Mucosa of stomach (tissue), 1 donor: Measurements from ENCODE around the gene PLG.
"Not testable (repeated sequence)": the region's sequence is repeated elsewhere in the genome, so short reads cannot be mapped to it uniquely, and the experiment has no call there.

Experiments used
- H3K27me3 ChIP-seq: one replicate; pipeline ENCODE4 v1.7.0; 2013; ENCODE audit warnings: mild to moderate bottlenecking, low read length; ENCODE audit not compliant: control insufficient read depth, insufficient read depth
- H3K36me3 ChIP-seq: one replicate; pipeline ENCODE4 v1.7.0; 2013; ENCODE audit warnings: low read length; ENCODE audit not compliant: control insufficient read depth, insufficient read depth
- H3K4me1 ChIP-seq: one replicate; pipeline ENCODE4 v1.7.0; 2013; ENCODE audit warnings: mild to moderate bottlenecking, low read length; ENCODE audit not compliant: control insufficient read depth, insufficient read depth
- H3K4me3 ChIP-seq: one replicate; pipeline ENCODE4 v1.7.0; 2013; ENCODE audit warnings: low read length
- H3K9ac ChIP-seq: one replicate; pipeline ENCODE4 v1.7.0; 2013; ENCODE audit warnings: mild to moderate bottlenecking, low read length, moderate library complexity
- H3K9me3 ChIP-seq: one replicate; pipeline ENCODE4 v1.7.0; 2013; ENCODE audit warnings: mild to moderate bottlenecking, low read length, moderate library complexity; ENCODE audit not compliant: control insufficient read depth
- donor health status: Pancreatic carcinoma.

The PLG gene

DNA sequence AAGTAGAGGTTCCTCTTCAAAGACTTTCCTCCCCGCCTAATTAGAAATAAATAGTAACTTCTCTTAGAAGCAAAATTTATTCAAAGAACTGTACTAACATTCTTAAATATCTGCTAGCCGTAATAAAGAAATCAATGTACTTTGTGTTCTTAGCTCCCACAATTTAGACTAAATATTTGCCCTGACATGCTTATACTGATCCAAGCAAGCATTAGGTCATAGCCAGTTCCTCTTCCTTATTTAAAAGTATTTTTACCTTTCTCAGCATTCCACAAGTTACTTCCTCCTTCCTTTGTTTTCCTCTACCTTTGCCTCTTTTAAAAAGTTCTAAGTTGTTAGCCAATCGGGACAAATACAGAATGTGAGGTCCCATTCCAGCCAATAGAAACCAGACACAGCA lies 86.1 kb downstream of the PLG start:
- not testable (repeated sequence) for H3K4me1 ChIP-seq, H3K36me3 ChIP-seq, H3K4me3 ChIP-seq, H3K9ac ChIP-seq, H3K27me3 ChIP-seq, H3K9me3 ChIP-seq

DNA sequence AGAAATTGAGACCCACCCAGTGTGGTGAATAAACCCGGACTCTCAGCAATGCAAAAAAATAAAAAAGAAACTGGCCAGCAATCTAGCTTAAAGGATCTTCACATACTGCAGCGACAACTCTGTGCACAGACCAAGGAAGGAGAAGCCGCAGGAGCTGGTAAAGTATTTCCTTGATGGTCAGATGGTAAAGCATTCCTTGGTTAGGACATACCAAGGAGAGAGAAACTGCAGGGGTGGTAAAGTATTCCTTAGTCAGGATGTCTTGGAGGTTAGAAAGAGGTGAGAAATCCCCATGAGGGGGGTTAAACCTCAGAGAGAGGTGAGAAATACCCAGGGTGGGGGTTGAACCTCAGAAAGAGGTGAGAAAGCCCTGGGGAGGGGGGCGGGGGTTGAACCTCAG lies 86.8 kb downstream of the PLG start:
- Histone ChIP-seq H3K27me3 (no peaks in the 10 kb centered on the region), H3K36me3 (no peaks in the 10 kb centered on the region), H3K4me1 (no peaks in the 10 kb centered on the region), H3K9me3 (no peaks in the 10 kb centered on the region), H3K4me3 (no peak overlapping the region), H3K9ac (no peak overlapping the region)

DNA sequence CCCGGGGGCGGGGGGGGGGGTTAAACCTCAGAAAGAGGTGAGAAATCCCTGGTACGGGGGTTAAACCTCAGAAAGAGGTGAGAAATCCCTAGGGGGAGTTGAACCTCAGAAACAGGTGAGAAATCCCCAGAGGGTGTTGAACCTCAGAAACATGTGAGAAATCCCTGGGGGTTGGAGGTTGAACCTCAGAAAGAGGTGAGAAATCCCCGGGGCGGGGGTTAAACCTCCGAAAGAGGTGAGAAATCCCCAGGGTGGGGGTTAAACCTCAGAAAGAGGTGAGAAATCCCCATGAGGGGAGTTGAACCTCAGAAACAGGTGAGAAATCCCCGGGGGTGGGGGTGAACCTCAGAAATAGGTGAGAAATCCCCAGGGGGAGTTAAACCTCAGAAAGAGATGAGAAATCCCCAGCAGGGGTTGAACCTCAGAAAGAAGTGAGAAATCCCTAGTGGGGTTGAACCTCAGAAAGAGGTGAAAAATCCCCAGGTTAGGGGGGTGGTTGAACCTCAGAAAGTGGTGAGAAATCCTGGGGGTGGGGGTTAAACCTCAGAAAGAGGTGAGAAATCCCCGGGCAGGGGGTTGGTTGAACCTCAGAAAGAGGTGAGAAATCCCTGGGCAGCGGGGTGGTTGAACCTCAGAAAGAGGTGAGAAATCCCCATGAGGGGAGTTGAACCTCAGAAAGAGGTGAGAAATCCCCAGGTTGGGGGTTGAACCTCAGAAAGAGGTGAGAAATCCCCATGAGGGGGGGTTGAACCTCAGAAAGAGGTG lies 87.4 kb downstream of the PLG start:
- H3K4me3 ChIP-seq: no peak overlapping the region
- no peaks in the 10 kb centered on the region for H3K4me1 ChIP-seq
- no peaks in the 10 kb centered on the region for H3K27me3 ChIP-seq
- no peaks in the 10 kb centered on the region for H3K9me3 ChIP-seq
- no peak overlapping the region for H3K9ac ChIP-seq
- H3K36me3 ChIP-seq: no peaks in the 10 kb centered on the region

DNA sequence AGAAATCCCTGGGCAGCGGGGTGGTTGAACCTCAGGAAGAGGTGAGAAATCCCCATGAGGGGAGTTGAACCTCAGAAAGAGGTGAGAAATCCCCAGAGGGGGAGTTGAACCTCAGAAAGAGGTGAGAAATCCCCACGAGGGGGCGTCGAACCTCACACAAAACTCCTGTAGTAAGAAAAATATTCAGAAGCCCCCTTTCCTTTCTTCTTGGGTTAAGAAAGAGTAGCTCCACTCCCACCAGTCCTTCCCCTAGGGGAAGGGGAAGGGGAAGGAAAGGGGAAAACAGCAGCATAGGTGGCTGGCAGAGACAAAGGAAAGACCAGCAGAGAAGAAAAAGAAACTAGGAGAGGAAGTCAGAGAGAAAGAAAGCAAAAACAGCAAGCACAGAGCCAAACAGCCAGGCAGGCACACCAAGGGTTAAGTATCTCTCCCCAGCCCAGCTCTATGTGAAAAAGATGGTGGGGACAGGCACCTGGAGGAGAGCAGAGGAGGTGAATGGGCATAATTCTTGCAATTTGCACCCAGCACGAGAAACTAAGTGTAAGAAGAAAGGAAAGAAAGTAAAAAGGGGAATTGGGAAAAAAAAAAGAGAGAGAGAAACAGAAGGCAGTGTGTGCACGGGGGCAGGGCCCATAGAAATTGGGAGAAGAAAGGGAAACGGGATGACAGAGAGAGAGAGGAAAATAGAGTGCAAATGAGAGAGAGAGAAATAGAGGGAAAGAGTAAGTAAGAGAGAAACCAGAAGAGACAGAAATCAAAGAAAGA lies 88.2 kb downstream of the PLG start:
- H3K4me3 ChIP-seq: no peak overlapping the region
- H3K27me3 ChIP-seq: no peaks in the 10 kb centered on the region
- no peak overlapping the region for H3K9ac ChIP-seq
- no peaks in the 10 kb centered on the region for H3K9me3 ChIP-seq
- no peaks in the 10 kb centered on the region for H3K4me1 ChIP-seq
- no peaks in the 10 kb centered on the region for H3K36me3 ChIP-seq

DNA sequence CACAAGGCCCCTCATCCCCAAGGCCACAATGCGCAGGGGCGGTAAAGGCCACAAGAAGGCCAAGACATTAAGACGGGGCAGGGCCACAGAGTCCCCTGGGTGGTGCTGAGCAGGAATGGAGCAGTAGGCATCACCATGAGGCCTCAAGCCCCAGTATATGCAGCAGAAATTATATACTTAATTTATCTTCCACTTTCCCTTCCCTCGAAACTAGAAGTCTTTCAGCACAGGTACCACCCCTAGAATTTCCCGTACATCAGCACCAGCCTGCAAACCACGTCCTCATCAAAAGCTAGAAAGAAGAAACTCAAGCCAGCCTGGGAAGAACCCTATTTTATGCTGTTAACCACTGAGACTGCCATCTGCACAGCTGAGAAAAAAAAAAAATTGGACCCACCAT lies 89.4 kb downstream of the PLG start:
- no peaks in the 10 kb centered on the region for H3K27me3 ChIP-seq
- no peaks in the 10 kb centered on the region for H3K9me3 ChIP-seq
- H3K36me3 ChIP-seq: no peaks in the 10 kb centered on the region
- H3K9ac ChIP-seq: no peak overlapping the region
- H3K4me1 ChIP-seq: no peaks in the 10 kb centered on the region
- no peak overlapping the region for H3K4me3 ChIP-seq

DNA sequence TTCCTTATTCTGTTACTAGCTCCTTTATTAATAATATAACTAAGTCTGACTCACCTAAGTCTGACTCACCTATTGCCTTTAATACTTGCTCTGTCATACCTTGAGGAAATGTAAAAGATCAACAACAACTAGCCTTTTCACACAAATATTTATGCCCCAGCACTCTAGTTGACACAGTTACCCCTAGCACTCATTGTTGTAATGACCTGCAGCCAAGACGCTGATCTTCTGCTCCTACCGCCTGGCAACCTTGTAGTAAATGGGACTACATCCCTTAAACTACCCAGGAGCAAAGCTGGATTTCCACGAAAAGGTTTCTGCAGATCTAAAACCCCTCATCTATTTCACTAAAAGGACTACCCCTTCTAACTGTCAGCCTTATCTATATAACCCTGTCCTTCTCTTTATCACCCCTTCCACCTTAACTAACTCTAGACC lies 90.0 kb downstream of the PLG start:
- Histone ChIP-seq H3K36me3 (no peaks in the 10 kb centered on the region), H3K9me3 (no peaks in the 10 kb centered on the region), H3K9ac (no peak overlapping the region), H3K27me3 (no peaks in the 10 kb centered on the region), H3K4me1 (no peaks in the 10 kb centered on the region), H3K4me3 (no peak overlapping the region)

DNA sequence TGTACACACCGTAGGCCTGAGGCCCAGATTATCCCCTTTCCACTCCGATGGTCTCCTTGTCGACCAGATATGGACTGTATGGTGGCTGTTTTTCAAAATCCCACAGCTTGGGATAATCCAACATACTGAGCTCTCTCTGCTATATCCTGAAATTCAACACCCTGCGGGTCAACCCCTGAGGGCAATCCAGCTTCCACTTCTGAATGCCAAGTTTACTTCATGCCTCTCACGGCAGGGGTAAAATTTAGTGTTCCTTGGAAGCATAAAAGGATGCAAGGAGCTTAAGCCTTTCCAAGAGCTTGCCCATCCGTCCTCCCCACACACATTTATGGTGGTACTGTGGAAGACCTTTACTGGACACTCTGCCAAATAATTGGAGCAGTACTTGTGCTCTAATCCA lies 90.7 kb downstream of the PLG start:
- H3K27me3 ChIP-seq: no peaks in the 10 kb centered on the region
- no peaks in the 10 kb centered on the region for H3K9me3 ChIP-seq
- H3K9ac ChIP-seq: no peak overlapping the region
- H3K4me1 ChIP-seq: no peaks in the 10 kb centered on the region
- H3K36me3 ChIP-seq: no peaks in the 10 kb centered on the region
- no peak overlapping the region for H3K4me3 ChIP-seq

DNA sequence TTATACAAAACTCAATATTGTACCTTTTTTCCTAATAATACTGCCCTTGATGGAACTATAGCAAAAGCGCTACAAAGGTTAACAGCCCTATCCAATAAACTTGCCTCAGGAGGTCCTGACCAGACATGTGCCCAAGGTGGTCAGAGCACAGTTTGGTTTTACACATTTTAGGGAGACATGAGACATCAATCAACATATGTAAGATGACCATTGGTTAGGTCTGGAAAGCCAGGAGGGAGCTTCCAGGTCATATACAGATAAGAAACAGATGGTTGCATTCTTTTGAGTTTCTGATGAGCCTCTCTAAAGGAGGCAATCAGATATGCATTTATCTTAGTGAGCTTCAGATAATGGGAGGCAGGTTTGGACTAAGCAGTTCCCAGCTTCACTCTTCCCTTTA lies 91.6 kb downstream of the PLG start:
- Histone ChIP-seq H3K4me1 (no peaks in the 10 kb centered on the region), H3K36me3 (no peaks in the 10 kb centered on the region), H3K27me3 (no peaks in the 10 kb centered on the region), H3K4me3 (no peak overlapping the region), H3K9ac (no peak overlapping the region), H3K9me3 (no peaks in the 10 kb centered on the region)

DNA sequence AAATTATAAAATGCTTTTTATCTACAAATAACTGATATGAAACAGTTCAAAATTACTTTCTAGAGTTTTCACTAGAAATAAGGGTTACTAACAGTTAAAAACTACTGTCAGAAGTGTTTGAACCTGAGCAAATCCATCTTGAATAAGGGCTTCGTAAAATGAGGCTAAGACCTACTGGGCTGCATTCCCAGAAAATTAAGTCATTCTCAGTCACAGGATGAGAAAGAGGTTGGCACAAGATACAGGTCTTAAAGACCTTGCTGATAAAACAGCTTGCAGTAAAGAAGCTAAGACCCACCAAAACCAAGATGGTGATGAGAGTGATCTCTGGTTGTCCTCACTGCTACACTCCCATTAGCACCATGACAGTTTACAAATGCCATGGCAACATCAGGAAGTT lies 93.7 kb downstream of the PLG start:
- Histone ChIP-seq H3K4me3 (no peak overlapping the region), H3K9me3 (no peaks in the 10 kb centered on the region), H3K27me3 (no peaks in the 10 kb centered on the region), H3K9ac (no peak overlapping the region), H3K4me1 (no peaks in the 10 kb centered on the region), H3K36me3 (no peaks in the 10 kb centered on the region)

DNA sequence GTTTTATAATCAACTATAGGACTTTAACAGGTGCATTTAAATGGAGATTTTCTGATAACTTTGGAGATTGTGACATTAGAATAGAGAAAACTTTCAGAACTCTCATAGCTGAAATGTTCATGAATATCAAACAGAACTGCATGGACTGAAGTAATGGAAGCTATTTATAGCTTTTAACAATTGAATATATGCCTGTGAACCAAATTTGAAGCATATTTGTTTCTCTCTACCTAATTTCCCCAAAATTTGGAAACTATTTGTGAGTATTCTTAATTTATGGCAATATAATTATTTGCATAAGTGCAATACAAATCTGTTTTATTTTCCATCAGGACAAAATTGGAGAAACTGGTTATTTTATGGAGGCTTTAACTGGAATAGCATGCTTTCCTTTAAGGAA lies 96.6 kb downstream of the PLG start:
- H3K9me3 ChIP-seq: no peaks in the 10 kb centered on the region
- H3K27me3 ChIP-seq: no peaks in the 10 kb centered on the region
- H3K4me1 ChIP-seq: no peaks in the 10 kb centered on the region
- H3K4me3 ChIP-seq: no peak overlapping the region
- H3K9ac ChIP-seq: no peak overlapping the region
- no peaks in the 10 kb centered on the region for H3K36me3 ChIP-seq

DNA sequence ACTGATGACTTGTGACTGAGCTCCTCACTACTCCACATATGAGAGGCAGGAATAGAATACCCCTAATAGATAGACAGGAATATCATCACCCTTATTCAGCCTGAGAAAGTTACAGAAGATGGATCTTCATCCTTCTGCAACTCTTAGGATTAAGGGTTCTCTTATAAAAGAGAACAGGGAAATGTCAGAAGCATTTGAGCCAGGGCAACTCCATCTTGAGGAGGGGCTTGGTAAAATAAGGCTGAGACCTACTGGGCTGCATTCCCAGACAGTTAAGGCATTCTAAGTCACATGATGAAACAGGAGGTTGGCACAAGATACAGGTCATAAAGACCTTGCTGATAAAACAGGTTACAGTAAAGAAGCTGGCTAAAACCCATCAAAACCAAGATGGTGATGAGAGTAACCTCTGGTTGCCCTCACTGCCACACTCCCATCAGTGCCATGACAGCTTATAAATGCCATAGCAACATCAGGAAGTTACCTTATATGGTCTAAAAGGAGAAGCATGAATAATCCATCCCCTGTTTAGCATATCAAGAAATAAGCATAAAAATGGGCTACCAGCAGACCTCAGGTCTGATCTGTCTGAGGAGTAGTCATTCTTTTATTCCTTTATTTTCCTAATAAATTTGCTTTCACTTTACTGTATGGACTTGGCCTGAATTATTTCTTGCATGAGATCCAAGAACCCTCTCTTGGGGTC lies 97.9 kb downstream of the PLG start:
- Histone ChIP-seq H3K4me1 (no peaks in the 10 kb centered on the region), H3K9me3 (no peaks in the 10 kb centered on the region), H3K4me3 (no peak overlapping the region), H3K36me3 (no peaks in the 10 kb centered on the region), H3K27me3 (no peaks in the 10 kb centered on the region), H3K9ac (no peak overlapping the region)

DNA sequence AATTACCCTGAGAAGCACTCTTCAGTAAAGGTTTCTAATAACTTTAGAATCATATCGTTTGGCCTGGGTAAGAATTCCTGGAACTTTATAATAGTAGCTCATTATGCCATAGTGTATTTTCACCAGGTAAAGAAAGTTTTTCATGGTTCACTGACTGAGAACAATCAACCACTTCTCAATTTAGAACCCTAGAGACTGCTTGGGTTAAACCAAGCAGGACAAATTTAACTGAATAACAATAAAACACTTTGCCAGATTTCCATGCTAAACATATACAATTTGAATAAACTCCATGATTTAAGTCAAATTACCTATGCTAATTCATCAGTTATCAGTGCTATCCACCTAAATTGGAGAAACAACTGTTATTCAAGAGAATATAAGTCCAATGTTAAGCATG lies 99.4 kb downstream of the PLG start:
- Histone ChIP-seq H3K36me3 (no peaks in the 10 kb centered on the region), H3K4me3 (no peak overlapping the region), H3K27me3 (no peaks in the 10 kb centered on the region), H3K9ac (no peak overlapping the region), H3K9me3 (no peaks in the 10 kb centered on the region), H3K4me1 (no peaks in the 10 kb centered on the region)
